22Rv1 (cell line): ENCODE measurements around the gene PLCB4.

Experiments used
- H3K27ac ChIP-seq: fragments of 450-650 bp; 2 replicates; pipeline ENCODE4 v1.5.1; 2017
- ZFX ChIP-seq: fragments of 450-650 bp; IDR thresholded peaks from 2 replicates; pipeline ENCODE4 v1.6.1; 2017; ENCODE audit warnings: antibody characterized with exemption, borderline replicate concordance
- TF ChIP-seq, protein P1 (sequence below): fragments of 450-650 bp; IDR thresholded peaks from 2 replicates; pipeline ENCODE4 v1.5.1; 2017; ENCODE audit warnings: mild to moderate bottlenecking

Gene PLCB4

DNA sequence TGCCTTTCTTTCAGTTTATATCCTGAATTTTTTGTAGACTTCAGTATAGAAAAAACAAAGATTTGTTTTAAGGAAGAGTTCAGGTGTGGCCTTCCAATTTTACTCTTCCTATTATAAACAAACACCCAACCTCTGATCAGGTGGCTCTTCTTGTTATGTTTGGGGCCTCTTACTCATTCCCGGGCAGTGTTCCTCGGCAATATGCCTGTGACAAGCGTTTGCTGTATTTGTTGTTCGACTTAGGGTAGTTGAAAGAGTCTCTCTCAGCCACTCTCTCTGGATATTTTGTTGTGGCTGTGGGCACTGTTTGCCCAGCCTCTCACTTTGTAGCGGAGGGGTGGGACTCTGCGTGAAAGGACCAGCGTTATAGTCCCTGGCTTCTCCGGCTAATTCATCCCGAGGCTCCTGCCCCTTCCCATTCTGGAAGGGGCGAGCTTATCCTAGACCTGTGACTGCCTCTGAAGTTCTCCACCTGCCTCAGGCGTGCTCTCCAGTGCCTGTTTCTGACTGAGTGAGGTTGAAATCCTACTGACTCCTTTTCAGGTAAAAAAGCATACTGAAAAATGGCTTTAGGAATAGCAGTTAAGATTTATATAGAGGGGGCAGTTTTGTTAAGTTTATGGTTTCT is 97.4 kb downstream of the PLCB4 start:
- no peak overlapping the region for H3K27ac ChIP-seq
- TF ChIP-seq, protein P1, sequence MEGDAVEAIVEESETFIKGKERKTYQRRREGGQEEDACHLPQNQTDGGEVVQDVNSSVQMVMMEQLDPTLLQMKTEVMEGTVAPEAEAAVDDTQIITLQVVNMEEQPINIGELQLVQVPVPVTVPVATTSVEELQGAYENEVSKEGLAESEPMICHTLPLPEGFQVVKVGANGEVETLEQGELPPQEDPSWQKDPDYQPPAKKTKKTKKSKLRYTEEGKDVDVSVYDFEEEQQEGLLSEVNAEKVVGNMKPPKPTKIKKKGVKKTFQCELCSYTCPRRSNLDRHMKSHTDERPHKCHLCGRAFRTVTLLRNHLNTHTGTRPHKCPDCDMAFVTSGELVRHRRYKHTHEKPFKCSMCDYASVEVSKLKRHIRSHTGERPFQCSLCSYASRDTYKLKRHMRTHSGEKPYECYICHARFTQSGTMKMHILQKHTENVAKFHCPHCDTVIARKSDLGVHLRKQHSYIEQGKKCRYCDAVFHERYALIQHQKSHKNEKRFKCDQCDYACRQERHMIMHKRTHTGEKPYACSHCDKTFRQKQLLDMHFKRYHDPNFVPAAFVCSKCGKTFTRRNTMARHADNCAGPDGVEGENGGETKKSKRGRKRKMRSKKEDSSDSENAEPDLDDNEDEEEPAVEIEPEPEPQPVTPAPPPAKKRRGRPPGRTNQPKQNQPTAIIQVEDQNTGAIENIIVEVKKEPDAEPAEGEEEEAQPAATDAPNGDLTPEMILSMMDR = no peak
- TF ChIP-seq ZFX = no peak

DNA sequence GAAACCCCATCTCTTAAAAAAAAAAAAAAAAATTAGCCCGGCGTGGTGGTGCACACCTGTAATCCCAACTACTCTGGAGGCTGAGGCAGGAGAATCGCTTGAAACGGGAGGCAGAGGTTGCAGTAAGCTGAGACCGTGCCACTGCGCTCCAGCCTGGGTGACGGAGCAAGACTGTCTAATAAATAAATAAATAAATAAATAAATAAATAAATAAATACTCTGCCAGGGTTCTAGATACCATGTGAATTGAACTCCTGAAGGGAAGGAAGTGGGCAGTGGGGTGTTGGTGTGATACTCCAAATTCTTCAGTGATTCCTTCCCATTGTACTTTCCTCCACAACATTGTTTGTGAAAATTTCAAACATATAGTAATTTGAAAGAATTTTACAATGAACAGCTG is 100.5 kb downstream of the PLCB4 start:
- no peak overlapping the region for H3K27ac ChIP-seq
- TF ChIP-seq, protein P1 = no peak
- TF ChIP-seq ZFX = no peak

DNA sequence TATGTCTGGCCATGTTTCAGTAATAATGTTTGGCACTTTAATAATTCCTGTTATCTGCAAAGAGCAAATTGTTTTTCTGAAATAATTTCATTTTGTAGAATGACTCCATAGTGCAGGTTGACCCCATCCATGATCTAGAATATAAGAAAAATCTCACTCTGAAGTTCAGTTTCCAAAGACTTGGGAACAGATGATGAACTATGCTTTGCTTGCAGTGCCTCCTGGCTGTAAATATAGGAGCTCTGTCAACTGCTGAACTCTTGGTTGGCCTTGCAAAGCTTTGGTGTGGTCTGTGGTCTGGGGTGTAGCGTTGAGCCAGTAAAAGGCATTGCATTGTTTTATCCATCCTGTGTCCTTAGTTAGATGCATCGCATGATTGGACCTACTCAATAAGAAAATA is 104.0 kb downstream of the PLCB4 start:
- TF ChIP-seq, protein P1 = no peak
- no peak overlapping the region for H3K27ac ChIP-seq

DNA sequence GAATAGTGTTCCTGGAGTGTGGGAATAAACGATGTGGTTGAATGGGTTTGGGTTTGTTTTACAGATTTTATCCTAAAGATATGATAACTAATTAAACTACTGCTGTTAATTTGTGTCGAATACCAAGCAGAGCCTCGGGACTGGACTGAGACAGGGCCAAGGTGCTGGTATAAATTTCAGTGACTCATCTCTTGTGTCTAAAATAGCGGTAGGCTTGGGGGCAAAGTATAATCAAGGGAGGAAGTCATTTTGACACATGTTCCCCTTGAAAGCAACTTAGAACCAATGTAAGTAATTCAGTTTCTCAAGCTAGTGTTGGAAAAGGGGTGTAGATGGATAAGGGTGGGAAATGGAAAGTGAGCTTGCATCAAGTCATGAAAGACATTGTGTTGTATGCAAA is 108.4 kb downstream of the PLCB4 start:
- TF ChIP-seq ZFX = no peak
- TF ChIP-seq, protein P1 = no peak
- H3K27ac ChIP-seq = no peak overlapping the region

DNA sequence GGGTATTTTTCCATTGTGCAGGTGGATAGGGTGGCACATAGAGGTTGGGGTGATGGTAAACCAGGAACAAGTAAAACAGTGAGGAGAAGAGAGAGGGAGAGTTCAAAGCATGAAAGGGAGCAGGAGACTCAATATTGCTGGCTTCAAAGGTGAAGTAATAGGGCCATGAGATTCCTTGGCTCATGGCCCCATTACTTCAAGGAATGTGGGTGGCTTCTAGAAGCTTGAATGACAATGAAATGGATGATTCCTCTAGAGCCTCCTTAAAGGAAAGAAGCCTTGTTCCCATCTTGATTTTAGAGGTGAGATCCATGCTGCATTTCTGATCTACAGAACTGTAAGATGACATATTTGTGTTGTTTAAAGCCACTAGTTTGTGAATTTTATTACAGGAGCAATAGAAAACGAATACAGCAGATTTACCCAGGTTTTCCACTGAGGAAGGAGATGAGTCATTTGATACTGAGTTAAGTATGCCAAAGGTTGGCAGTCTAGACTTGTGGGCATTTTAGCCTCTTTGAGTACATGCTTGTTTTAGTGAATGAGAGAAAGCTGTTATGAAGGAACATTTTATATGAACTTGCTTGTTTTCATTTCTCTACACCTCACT is 110.4 kb downstream of the PLCB4 start:
- no peak overlapping the region for H3K27ac ChIP-seq
- TF ChIP-seq, protein P1 = no peak
- TF ChIP-seq ZFX = no peak

DNA sequence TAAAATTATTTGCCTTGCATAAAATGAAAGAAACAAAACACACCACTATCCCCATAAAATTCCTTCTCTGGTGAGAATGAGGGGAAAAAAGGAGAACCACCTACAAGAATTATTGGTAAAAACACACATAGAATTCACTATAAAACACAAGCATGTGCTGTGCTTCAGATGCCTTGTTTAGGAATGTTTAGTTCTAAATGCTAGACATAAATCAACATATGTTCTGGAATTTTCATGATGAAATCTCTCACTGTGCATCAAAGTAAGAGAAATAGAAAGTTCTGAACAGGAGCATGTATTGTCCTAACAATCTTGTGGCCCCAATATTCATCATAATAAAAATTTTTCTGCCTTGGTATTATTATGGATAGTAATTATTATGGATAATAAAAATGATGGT is 111.0 kb downstream of the PLCB4 start:
- TF ChIP-seq, protein P1 = no peak
- no peak overlapping the region for H3K27ac ChIP-seq

DNA sequence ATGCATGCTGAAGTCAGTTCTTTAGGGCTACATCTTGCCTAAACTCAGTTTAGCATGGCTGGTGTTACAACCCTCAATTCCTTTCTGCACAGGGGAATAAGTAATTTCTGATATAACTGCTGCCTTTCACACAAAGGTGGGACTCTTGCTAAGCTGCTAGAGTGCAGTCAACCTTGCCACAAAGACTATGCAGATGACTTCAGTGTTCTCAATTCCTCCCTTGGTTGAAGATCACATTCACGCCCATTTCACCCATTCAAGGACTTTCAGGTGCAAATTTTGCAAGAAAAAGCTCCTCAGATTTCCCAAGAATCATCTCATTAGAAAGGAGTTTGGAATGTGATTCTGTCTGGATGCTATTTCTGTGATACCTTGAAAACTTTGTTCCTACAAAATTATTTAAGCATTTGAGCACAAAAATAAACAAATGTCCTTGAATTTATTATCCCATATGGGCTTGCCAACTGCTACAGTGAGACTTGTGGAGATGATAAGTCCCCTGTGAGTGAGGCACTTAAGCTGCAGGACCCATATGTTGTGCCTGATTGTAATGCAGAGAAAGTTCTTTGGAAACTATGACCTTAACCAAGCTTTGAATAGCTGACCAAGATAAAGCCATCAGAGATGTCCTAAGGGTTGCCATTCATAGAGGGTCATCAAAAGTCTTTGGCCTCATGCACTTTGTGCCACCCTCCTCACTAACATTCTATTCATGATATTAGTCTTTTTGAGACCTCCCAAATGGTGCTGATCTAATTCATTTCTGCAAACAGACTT is 111.8 kb downstream of the PLCB4 start:
- H3K27ac ChIP-seq = no peak overlapping the region
- TF ChIP-seq ZFX = no peak
- TF ChIP-seq, protein P1 = no peak
